IPS DF 6.9 (cell line): Measurements from ENCODE around the gene GSS.
"Not testable (repeated sequence)": the region's sequence is repeated elsewhere in the genome, so short reads cannot be mapped to it uniquely, and the experiment has no call there.

ENCODE experiments used
- DNase-seq: peaks from one replicate; pipeline ENCODE4 v3.0.0-alpha.2; 2013; ENCODE audit warnings: low read depth, low spot score
- H3K27ac ChIP-seq: one replicate; pipeline ENCODE4 v1.5.1; 2013; ENCODE audit warnings: low read length, control low read depth
- H3K27me3 ChIP-seq: 2 replicates; pipeline ENCODE4 v1.6.1; 2013; ENCODE audit warnings: mild to moderate bottlenecking, low read length; ENCODE audit not compliant: control insufficient read depth, insufficient read depth
- H3K36me3 ChIP-seq: 2 replicates; pipeline ENCODE4 v1.6.1; 2013; ENCODE audit warnings: low read length; ENCODE audit not compliant: control insufficient read depth, insufficient read depth
- H3K4me1 ChIP-seq: 2 replicates; pipeline ENCODE4 v1.6.1; 2013; ENCODE audit warnings: low read length; ENCODE audit not compliant: control insufficient read depth, insufficient read depth
- H3K4me3 ChIP-seq: 2 replicates; pipeline ENCODE4 v1.5.1; 2013; ENCODE audit warnings: mild to moderate bottlenecking, low read length
- H3K9me3 ChIP-seq: 2 replicates; pipeline ENCODE4 v1.6.1; 2013; ENCODE audit warnings: low read length, inconsistent platforms; ENCODE audit not compliant: control insufficient read depth, insufficient read depth
- WGBS: extraction: QIAGEN DNeasy Blood & Tissue Kit; methylation state at CpG from one replicate; pipeline ENCODE4 v1.1.7; 2013; ENCODE audit warnings: mixed read lengths, missing lambda C conversion rate; ENCODE audit not compliant: insufficient read length, insufficient coverage; 5-methylcytosine and 5-hydroxymethylcytosine counted together

The GSS gene

GRCh38 chr20:34898731-34899130, 56.9 kb downstream of the GSS start:
- DNase-seq, H3K36me3 ChIP-seq, H3K27ac ChIP-seq, H3K4me1 ChIP-seq, H3K4me3 ChIP-seq, H3K27me3 ChIP-seq, H3K9me3 ChIP-seq: not testable (repeated sequence)
- WGBS = no CpG with 5 or more reads among the region's 26 CpGs

GRCh38 chr20:34898129-34898528, 57.5 kb downstream of the GSS start:
- not testable (repeated sequence) for DNase-seq, H3K36me3 ChIP-seq, H3K27ac ChIP-seq, H3K27me3 ChIP-seq, H3K4me1 ChIP-seq, H3K9me3 ChIP-seq, H3K4me3 ChIP-seq
- no CpG with 5 or more reads among the region's 3 CpGs for WGBS

DNA sequence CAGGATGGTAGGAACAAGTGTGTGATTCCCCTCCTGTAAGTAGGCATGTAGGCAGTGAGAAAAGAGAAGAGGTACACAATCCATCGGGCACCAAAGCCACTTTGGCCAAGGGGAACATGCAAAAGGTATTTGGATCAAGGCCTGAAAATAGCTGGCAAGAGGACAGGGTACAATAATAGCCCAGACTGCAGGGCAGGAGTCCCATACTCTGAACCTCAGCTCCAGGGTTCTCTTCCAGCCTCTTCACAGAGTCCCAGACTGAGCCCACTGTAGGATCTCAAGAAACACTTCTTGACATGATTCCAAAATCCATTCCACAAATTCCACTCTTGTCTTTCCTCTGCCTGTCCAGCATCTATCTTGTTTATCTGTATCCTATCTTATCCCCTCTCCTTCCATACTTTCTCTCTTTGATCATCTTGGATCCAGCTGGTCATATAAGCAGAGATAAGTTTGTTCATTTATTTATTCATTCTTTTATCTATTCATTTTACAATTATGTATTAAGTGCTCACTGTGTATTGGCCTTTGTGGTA, 59.5 kb downstream of the GSS start:
- H3K36me3 ChIP-seq = no peaks in the 10 kb centered on the region
- no CpG with 5 or more reads among the region's 1 CpG for WGBS
- no peaks in the 10 kb centered on the region for H3K4me1 ChIP-seq
- DNase-seq = no peak
- no peak overlapping the region for H3K4me3 ChIP-seq
- H3K9me3 ChIP-seq = no peaks in the 10 kb centered on the region
- no peak overlapping the region for H3K27ac ChIP-seq
- H3K27me3 ChIP-seq = no peaks in the 10 kb centered on the region

- H3K36me3 ChIP-seq = no peaks in the 10 kb centered on the region
- no peaks in the 10 kb centered on the region for H3K4me1 ChIP-seq
- no CpG with 5 or more reads among the region's 3 CpGs for WGBS
- H3K9me3 ChIP-seq = no peaks in the 10 kb centered on the region
- H3K27ac ChIP-seq = no peak overlapping the region
- no peaks in the 10 kb centered on the region for H3K27me3 ChIP-seq
- no peak for DNase-seq
- H3K4me3 ChIP-seq = no peak overlapping the region
Measured at GRCh38 chr20:34895465-34895864, 60.1 kb downstream of the GSS start.

- H3K9me3 ChIP-seq = no peaks in the 10 kb centered on the region
- H3K27me3 ChIP-seq = no peaks in the 10 kb centered on the region
- H3K4me3 ChIP-seq = no peak overlapping the region
- DNase-seq = no peak
- H3K4me1 ChIP-seq = no peaks in the 10 kb centered on the region
- WGBS = no CpG with 5 or more reads among the region's 1 CpG
- H3K36me3 ChIP-seq = no peaks in the 10 kb centered on the region
- no peak overlapping the region for H3K27ac ChIP-seq
Measured at GRCh38 chr20:34894723-34895122, 60.9 kb downstream of the GSS start.

GRCh38 chr20:34892671-34893070, 62.9 kb downstream of the GSS start:
- no peak for DNase-seq
- Histone ChIP-seq H3K4me1 (no peaks in the 10 kb centered on the region), H3K27me3 (no peaks in the 10 kb centered on the region), H3K27ac (no peak overlapping the region), H3K9me3 (no peaks in the 10 kb centered on the region), H3K36me3 (no peaks in the 10 kb centered on the region), H3K4me3 (no peak overlapping the region)
- WGBS = no CpG with 5 or more reads among the region's 2 CpGs

DNA sequence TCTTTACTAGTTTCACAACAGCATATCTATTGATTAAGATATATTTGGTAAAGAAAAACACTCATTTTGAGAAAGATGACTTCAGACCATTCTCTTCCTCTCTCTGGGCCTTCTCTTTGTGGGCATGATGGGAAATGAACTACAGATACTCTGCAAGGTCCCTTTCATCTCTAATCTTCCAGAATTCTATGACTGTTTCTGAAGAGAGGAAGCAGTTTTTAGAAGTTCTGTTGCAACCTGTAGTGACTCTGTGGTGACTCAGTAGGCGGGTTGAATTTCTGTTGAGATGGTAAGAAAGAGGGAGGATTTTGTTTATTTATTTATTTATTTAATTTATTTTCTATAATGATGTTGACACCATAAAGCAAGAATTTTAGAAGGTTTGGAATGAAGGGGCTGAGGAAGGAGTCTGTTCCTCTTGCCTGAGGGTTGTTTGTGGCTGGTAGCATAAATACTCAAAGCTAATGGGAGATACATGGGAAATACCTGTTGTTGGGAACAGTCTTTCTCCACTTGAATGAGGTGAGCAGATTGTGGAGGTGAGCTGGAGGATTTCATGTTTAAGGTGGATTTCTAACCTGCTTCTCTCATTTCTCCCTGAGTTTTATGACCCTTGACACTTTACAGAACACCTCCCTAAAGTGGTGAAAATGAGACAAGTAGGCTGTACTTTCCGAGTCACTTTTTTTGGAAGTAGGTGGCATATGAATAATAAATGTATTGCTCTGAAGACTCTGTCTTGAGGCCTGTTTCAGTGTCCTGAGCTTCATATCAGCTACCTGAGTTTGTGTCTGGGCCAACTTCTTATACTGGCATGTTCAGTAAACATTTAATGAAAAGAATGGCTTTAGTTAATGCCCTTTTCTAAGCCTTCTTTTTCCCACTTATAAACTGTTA, 64.2 kb downstream of the GSS start:
- Histone ChIP-seq H3K36me3 (no peaks in the 10 kb centered on the region), H3K27me3 (no peaks in the 10 kb centered on the region), H3K4me3 (no peak overlapping the region), H3K9me3 (no peaks in the 10 kb centered on the region), H3K4me1 (no peaks in the 10 kb centered on the region), H3K27ac (no peak overlapping the region)
- no CpG with 5 or more reads among the region's 2 CpGs for WGBS
- no peak for DNase-seq

DNA sequence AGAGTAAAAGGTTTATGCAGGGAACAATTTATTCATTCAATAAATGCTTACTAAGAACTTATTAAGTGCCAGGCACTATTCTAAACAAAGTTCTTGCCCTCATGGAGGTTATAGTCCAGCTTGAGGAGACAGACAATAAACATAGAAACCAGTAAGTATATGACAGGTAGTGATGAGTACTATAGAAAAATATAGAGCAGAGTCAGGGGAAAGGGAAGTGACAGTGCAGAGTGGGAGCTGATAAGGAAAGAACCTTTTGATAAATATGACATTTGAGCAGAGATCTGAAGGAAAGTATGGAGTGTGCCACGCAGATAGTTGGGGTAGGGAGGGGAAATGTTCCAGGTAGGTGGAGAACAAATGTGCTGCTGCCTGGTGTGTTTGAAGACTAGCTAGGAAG, 67.1 kb downstream of the GSS start:
- H3K9me3 ChIP-seq = no peaks in the 10 kb centered on the region
- H3K4me3 ChIP-seq = no peak overlapping the region
- no peaks in the 10 kb centered on the region for H3K27me3 ChIP-seq
- no peaks in the 10 kb centered on the region for H3K4me1 ChIP-seq
- WGBS = no CpG with 5 or more reads among the region's 1 CpG
- no peaks in the 10 kb centered on the region for H3K36me3 ChIP-seq
- H3K27ac ChIP-seq = no peak overlapping the region
- DNase-seq = no peak

DNA sequence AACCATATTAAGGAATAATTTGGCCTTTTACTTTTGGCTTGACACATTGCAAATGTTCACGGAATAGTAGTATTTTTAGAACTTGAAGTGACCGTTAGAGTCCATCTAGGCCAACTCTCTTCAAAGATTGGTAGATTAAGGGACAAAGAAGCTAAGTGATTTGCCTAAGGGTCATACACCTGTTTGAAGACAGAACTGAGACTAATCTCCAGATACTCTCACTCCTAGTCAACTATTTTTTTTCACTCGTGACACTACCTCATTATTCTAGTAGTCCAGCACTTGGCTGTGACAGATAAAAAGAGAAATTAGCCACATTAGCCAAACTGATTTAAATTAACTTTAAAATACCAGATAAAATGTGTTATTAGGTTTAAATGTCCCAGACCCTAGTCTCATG, 68.6 kb downstream of the GSS start:
- Histone ChIP-seq H3K4me1 (no peaks in the 10 kb centered on the region), H3K36me3 (no peaks in the 10 kb centered on the region), H3K9me3 (no peaks in the 10 kb centered on the region), H3K27me3 (no peaks in the 10 kb centered on the region), H3K27ac (no peak overlapping the region), H3K4me3 (no peak overlapping the region)
- WGBS = no CpG with 5 or more reads among the region's 3 CpGs
- no peak for DNase-seq

- DNase-seq = no peak
- no CpG with 5 or more reads among the region's 3 CpGs for WGBS
- Histone ChIP-seq H3K27ac (no peak overlapping the region), H3K36me3 (no peaks in the 10 kb centered on the region), H3K4me3 (no peak overlapping the region), H3K9me3 (no peaks in the 10 kb centered on the region), H3K4me1 (no peaks in the 10 kb centered on the region), H3K27me3 (no peaks in the 10 kb centered on the region)
Measured at GRCh38 chr20:34886122-34886521, 69.5 kb downstream of the GSS start.

GRCh38 chr20:34884260-34884659, 71.3 kb downstream of the GSS start:
- Histone ChIP-seq H3K9me3 (no peaks in the 10 kb centered on the region), H3K27ac (no peak overlapping the region), H3K4me1 (no peaks in the 10 kb centered on the region; the same call in 1 of the 2 replicates), H3K27me3 (no peaks in the 10 kb centered on the region), H3K4me3 (no peak overlapping the region), H3K36me3 (no peaks in the 10 kb centered on the region)
- no CpG with 5 or more reads among the region's 1 CpG for WGBS
- DNase-seq = no peak
